ENCODE data around the gene MMD.

DNA sequence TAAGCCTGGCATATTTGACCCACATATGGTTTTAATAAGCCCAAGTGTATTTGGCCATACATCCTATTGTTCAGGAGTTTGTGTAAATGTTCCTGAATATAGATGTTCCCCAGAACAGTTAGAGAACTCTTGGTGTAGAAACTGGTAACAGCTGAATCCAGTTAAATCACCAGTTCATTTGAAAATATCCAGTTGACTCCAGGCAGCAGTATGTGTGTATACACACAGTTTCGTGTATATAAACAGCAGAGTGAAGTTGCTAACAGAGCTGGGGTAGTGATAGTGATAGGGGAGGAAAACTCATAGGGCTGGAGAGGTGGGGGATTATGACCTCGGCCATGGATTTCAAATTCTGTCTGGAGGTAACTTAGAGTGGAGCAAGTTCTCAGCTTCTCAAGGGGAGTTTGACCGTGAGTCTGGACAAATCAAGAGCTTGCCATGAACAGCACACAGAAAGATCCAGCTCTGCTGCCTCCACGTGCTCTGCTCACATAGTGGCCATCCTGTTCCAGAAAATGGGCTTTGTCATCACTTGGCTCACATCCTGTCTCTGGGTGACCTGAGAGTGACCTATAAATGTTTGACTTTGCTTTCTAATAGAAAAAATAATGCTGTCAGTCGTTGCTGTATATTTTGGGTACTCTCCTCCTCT is 30.6 kb upstream of the MMD start:
- TF ChIP-seq, protein P1, sequence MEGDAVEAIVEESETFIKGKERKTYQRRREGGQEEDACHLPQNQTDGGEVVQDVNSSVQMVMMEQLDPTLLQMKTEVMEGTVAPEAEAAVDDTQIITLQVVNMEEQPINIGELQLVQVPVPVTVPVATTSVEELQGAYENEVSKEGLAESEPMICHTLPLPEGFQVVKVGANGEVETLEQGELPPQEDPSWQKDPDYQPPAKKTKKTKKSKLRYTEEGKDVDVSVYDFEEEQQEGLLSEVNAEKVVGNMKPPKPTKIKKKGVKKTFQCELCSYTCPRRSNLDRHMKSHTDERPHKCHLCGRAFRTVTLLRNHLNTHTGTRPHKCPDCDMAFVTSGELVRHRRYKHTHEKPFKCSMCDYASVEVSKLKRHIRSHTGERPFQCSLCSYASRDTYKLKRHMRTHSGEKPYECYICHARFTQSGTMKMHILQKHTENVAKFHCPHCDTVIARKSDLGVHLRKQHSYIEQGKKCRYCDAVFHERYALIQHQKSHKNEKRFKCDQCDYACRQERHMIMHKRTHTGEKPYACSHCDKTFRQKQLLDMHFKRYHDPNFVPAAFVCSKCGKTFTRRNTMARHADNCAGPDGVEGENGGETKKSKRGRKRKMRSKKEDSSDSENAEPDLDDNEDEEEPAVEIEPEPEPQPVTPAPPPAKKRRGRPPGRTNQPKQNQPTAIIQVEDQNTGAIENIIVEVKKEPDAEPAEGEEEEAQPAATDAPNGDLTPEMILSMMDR (IDR thresholded peaks at IDR 0.05): no peak
- no peak for TF ChIP-seq EZH2 (IDR thresholded peaks at IDR 0.05; ENCODE audit: borderline replicate concordance, insufficient read depth, low read depth, low read length, poor library complexity, severe bottlenecking)

All from B cell (primary cell).